D721Med (cell line): ENCODE results near the gene ZDHHC14.

Experiments used
- DNase-seq: peaks from one replicate; pipeline ENCODE4 v3.0.0; 2011; ENCODE audit warnings: low spot score; ENCODE audit not compliant: insufficient read length
- FAIRE-seq: peaks from 2 replicates; lab custom pipeline; 2011; peaks lifted over from hg19 to GRCh38; lab: Jason Lieb, UNC
- CTCF ChIP-seq: IDR thresholded peaks from 2 replicates; pipeline ENCODE4 v1.5.1; 2012; ENCODE audit warnings: mild to moderate bottlenecking, control low read depth; ENCODE audit not compliant: insufficient read depth; ENCODE audit errors: missing control alignments

Gene ZDHHC14

GRCh38 chr6:157398151-157398550 is 17.2 kb downstream of the ZDHHC14 start:
- FAIRE-seq (no peak), DNase-seq (no peak)

GRCh38 chr6:157400676-157401075 is 19.7 kb downstream of the ZDHHC14 start:
- no peak for DNase-seq
- TF ChIP-seq CTCF, result no peak
- FAIRE-seq, result no peak

More at GRCh38 chr6:157398151-157398550, 17.2 kb downstream of the ZDHHC14 start:
- no peak for TF ChIP-seq CTCF

- FAIRE-seq, result no peak
Measured at GRCh38 chr6:157401734-157402338, 20.8 kb downstream of the ZDHHC14 start.

GRCh38 chr6:157402996-157403685 is 22.2 kb downstream of the ZDHHC14 start:
- DNase-seq (no peak), FAIRE-seq (peak; percentile 16)
- TF ChIP-seq CTCF, result no peak

More at GRCh38 chr6:157401734-157402338, 20.8 kb downstream of the ZDHHC14 start:
- TF ChIP-seq CTCF, result no peak
- no peak for DNase-seq

- DNase-seq, result peak; percentile 53
- TF ChIP-seq CTCF, result peak; percentile 24
- FAIRE-seq, result peak; percentile 44
Measured at GRCh38 chr6:157403686-157404051, 22.7 kb downstream of the ZDHHC14 start.

- DNase-seq (no peak), FAIRE-seq (no peak)
- TF ChIP-seq CTCF, result no peak
Measured at GRCh38 chr6:157405986-157406385, 25.0 kb downstream of the ZDHHC14 start.

GRCh38 chr6:157406661-157407060 is 25.7 kb downstream of the ZDHHC14 start:
- TF ChIP-seq CTCF, result no peak
- FAIRE-seq, result no peak
- no peak for DNase-seq
